Natural killer cell (primary cell): ENCODE measurements around the gene DTNBP1. TPM values are rescaled to one million over a fixed set of nuclear protein-coding genes. Genes with fewer than 3 reads are reported as not detected.

ENCODE experiments used
- ATAC-seq, 3 donors: fragments of 150-1000 bp in 2 of 3; fragments of 200-7000 bp in 1 of 3; cut with Tn5 transposase; 1 replicate in 1 of 3; 2 replicates in 2 of 3; pipeline ENCODE4 v1.10.0; 2021; ENCODE audit warnings: mild to moderate bottlenecking in 2 of 3, moderate library complexity in 2 of 3
- DNase-seq, 2 donors: peaks; one replicate each; pipeline versions ENCODE4 v3.0.0 to v3.0.0-alpha.2; 2013 to 2021; ENCODE audit warnings: mixed read lengths in 1 of 2
- H3K27ac ChIP-seq: one replicate; pipeline ENCODE4 v1.5.1; 2013; ENCODE audit warnings: mild to moderate bottlenecking, low read length
- H3K27me3 ChIP-seq: one replicate; pipeline ENCODE4 v1.6.1; 2013; ENCODE audit warnings: low read length; ENCODE audit not compliant: control insufficient read depth, insufficient read depth
- H3K36me3 ChIP-seq: one replicate; pipeline ENCODE4 v1.6.1; 2013; ENCODE audit warnings: low read length; ENCODE audit not compliant: control insufficient read depth, insufficient read depth
- H3K4me1 ChIP-seq: one replicate; pipeline ENCODE4 v1.6.1; 2013; ENCODE audit warnings: low read length; ENCODE audit not compliant: control insufficient read depth, insufficient read depth
- H3K4me3 ChIP-seq: one replicate; pipeline ENCODE4 v1.5.1; 2013; ENCODE audit warnings: low read length
- H3K9me3 ChIP-seq: one replicate; pipeline ENCODE4 v1.6.1; 2013; ENCODE audit warnings: low read length; ENCODE audit not compliant: control insufficient read depth, insufficient read depth
- H3K27ac Mint-ChIP-seq, 2 donors: one replicate each; pipeline ENCODE4 v1.8.0; 2022; ENCODE audit warnings: mild to moderate bottlenecking in 2 of 2, mixed read lengths in 2 of 2, moderate library complexity in 1 of 2
- H3K27me3 Mint-ChIP-seq, 2 donors: one replicate each; pipeline ENCODE4 v1.8.0; 2022; ENCODE audit warnings: low read depth in 2 of 2, mixed read lengths in 2 of 2
- H3K36me3 Mint-ChIP-seq: one replicate; pipeline ENCODE4 v1.8.0; 2022; ENCODE audit warnings: mixed read lengths
- H3K4me1 Mint-ChIP-seq, 2 donors: one replicate each; pipeline ENCODE4 v1.8.0; 2022; ENCODE audit warnings: mixed read lengths in 2 of 2
- H3K4me3 Mint-ChIP-seq: one replicate; pipeline ENCODE4 v1.8.0; 2022; ENCODE audit warnings: mild to moderate bottlenecking, moderate library complexity, mixed read lengths
- H3K9me3 Mint-ChIP-seq, 2 donors: one replicate each; pipeline ENCODE4 v1.8.0; 2022; ENCODE audit warnings: mixed read lengths in 2 of 2
- CTCF ChIP-seq: fragments of 200-600 bp; IDR thresholded peaks from one replicate; pipeline ENCODE4 v1.8.0; 2022; ENCODE audit warnings: antibody characterized with exemption
- WGBS: methylation state at CpG from one replicate; pipeline ENCODE4 v1.1.7; 2013; ENCODE audit warnings: missing lambda C conversion rate; ENCODE audit not compliant: insufficient coverage; 5-methylcytosine and 5-hydroxymethylcytosine counted together
- intact Hi-C: fragments of 100-400 bp; cut with micrococcal nuclease; formaldehyde crosslinking; loops from one replicate; pipeline ENCODE4 v1.14.2; 2022
- total RNA-seq, 4 donors: library from RNA; stranded (reverse); fragments of 120-200 nt in 1 of 4; gene quantifications; one replicate each; pipeline versions ENCODE4 v1.2.3 to v1.2.4, GENCODE V29; 2013 to 2022

DTNBP1 gene
- total RNA-seq, 3 donors from 2014 or later (not counting 1 experiment from before 2014, with no cell fraction given), result 31.6 to 42.2 (median 38.4) TPM

GRCh38 chr6:15705981-15706380, 43.2 kb upstream of the DTNBP1 start:
- Histone ChIP-seq H3K4me1 (no peaks in the 10 kb centered on the region), H3K9me3 (no peaks in the 10 kb centered on the region), H3K27me3 (no peaks in the 10 kb centered on the region), H3K36me3 (no peaks in the 10 kb centered on the region), H3K27ac (no peak overlapping the region), H3K4me3 (no peak overlapping the region)
- no peaks in the 10 kb centered on the region for H3K4me1 Mint-ChIP-seq
- intact Hi-C loops, result no loop called here
- no peak overlapping the region for H3K4me3 Mint-ChIP-seq
- no peak for DNase-seq
- no peak for TF ChIP-seq CTCF
- ATAC-seq, result no peak
- WGBS, result 56% methylated on average over 3 of the region's 3 CpGs
- peaks cover 17 to 37% of the 10 kb centered on the region in 2 donors for H3K27me3 Mint-ChIP-seq
- H3K9me3 Mint-ChIP-seq, result peaks cover 2 to 3% of the 10 kb centered on the region in 2 donors
- no peak overlapping the region for H3K27ac Mint-ChIP-seq
- H3K36me3 Mint-ChIP-seq, result peaks cover 8% of the 10 kb centered on the region

GRCh38 chr6:15698471-15698870, 35.6 kb upstream of the DTNBP1 start:
- DNase-seq (no peak), ATAC-seq (no peak)
- intact Hi-C loops, result no loop called here
- no peaks in the 10 kb centered on the region for H3K9me3 ChIP-seq
- no peaks in the 10 kb centered on the region for H3K27me3 ChIP-seq
- H3K4me1 Mint-ChIP-seq, result no peaks in the 10 kb centered on the region
- peaks cover 4% of the 10 kb centered on the region for H3K36me3 Mint-ChIP-seq
- no peak overlapping the region for H3K27ac ChIP-seq
- peaks cover under 1 to 1% of the 10 kb centered on the region in 2 donors for H3K9me3 Mint-ChIP-seq
- no peaks in the 10 kb centered on the region for H3K4me1 ChIP-seq
- H3K27me3 Mint-ChIP-seq, result peaks cover 13 to 28% of the 10 kb centered on the region in 2 donors
- no peak for TF ChIP-seq CTCF
- no peak overlapping the region for H3K4me3 Mint-ChIP-seq
- no peaks in the 10 kb centered on the region for H3K36me3 ChIP-seq
- 94% methylated on average over 1 of the region's 1 CpG for WGBS
- H3K4me3 ChIP-seq, result no peak overlapping the region
- no peak overlapping the region for H3K27ac Mint-ChIP-seq

GRCh38 chr6:15697895-15698294, 35.1 kb upstream of the DTNBP1 start:
- H3K4me3 ChIP-seq, result no peak overlapping the region
- H3K27ac Mint-ChIP-seq, result no peak overlapping the region
- no peak overlapping the region for H3K27ac ChIP-seq
- no peaks in the 10 kb centered on the region for H3K9me3 Mint-ChIP-seq
- H3K4me1 ChIP-seq, result no peaks in the 10 kb centered on the region
- DNase-seq (no peak), ATAC-seq (no peak)
- no peaks in the 10 kb centered on the region for H3K9me3 ChIP-seq
- no peak for TF ChIP-seq CTCF
- no peaks in the 10 kb centered on the region for H3K27me3 ChIP-seq
- H3K4me1 Mint-ChIP-seq, result no peaks in the 10 kb centered on the region
- no peaks in the 10 kb centered on the region for H3K36me3 Mint-ChIP-seq
- no peak overlapping the region for H3K4me3 Mint-ChIP-seq
- H3K36me3 ChIP-seq, result no peaks in the 10 kb centered on the region
- WGBS, result 87% methylated on average over 3 of the region's 4 CpGs
- H3K27me3 Mint-ChIP-seq, result peaks cover 11 to 28% of the 10 kb centered on the region in 2 donors
- intact Hi-C loops, result no loop called here

- Histone ChIP-seq H3K36me3 (no peaks in the 10 kb centered on the region), H3K4me1 (peaks cover 3% of the 10 kb centered on the region), H3K4me3 (no peak overlapping the region), H3K27me3 (no peaks in the 10 kb centered on the region), H3K27ac (no peak overlapping the region), H3K9me3 (no peaks in the 10 kb centered on the region)
- intact Hi-C loops, result loop anchor here (1.0 to 2.0 kb wide), 3 partner anchors 437 to 515 kb away; partner anchors contain the start of gene MYLIP
- Mint-ChIP-seq H3K36me3 (no peaks in the 10 kb centered on the region), H3K9me3 (no peaks in the 10 kb centered on the region), H3K4me1 (peaks cover 8 to 9% of the 10 kb centered on the region in 2 donors), H3K27ac (peak overlapping the region in 1 of 2 donors; percentile 57), H3K4me3 (peak overlapping the region; percentile 17), H3K27me3 (peaks cover 10 to 22% of the 10 kb centered on the region in 2 donors)
- DNase-seq, result peak; percentile 73 to 94
- 26% methylated on average over 23 of the region's 23 CpGs for WGBS
- ATAC-seq, result peak; percentile 99 to 100 (median 100)
- TF ChIP-seq CTCF, result peak; percentile 100
Observed at GRCh38 chr6:15691250-15691869, 28.5 kb upstream of the DTNBP1 start.
